GM10248 (cell line): ENCODE data around the gene SSTR5.

Experiments
- CTCF ChIA-PET: fragments of 300-600 bp; sonication (Branson Sonifier 250); formaldehyde crosslinking; extraction: SDS; loops from one replicate; lab custom pipeline; 2021; ENCODE audit warnings: antibody characterized with exemption; lab: Yijun Ruan, JAX
- POLR2A ChIA-PET: fragments of 350-650 bp; sonication (Branson Sonifier 250); formaldehyde crosslinking; extraction: SDS; loops from one replicate; lab custom pipeline; 2020; ENCODE audit warnings: antibody characterized with exemption; lab: Yijun Ruan, JAX
- DNase-seq: peaks from one replicate; pipeline ENCODE4 v3.0.0; 2012; ENCODE audit errors: extremely low spot score
- TF ChIP-seq, protein P1 (sequence below): IDR thresholded peaks from 2 replicates; pipeline ENCODE4 v1.5.1; 2012; ENCODE audit warnings: mild to moderate bottlenecking, low read depth; ENCODE audit errors: extremely low read depth, missing control alignments, control extremely low read depth

The SSTR5 gene

DNA sequence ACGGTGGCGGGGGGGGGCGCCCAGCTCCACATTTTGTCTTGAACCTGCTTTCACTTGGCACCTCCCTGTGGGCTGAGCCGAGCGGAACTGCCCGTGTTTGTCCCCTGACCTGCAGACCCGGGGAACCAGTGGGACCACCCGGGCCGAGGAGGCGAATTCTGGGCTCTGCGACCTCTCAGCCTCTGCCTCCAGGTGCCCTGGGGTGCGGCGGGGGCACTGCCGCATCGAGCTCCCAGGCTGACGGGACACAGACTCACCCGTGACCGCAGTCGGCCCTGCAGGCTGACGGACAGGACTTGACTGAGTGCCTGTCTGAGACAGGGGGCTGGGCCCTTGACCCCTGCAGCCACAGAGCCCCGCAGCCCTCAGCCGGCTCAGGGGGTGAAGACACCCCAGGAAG, 34.6 kb downstream of the SSTR5 start:
- DNase-seq = no peak
- TF ChIP-seq, protein P1, sequence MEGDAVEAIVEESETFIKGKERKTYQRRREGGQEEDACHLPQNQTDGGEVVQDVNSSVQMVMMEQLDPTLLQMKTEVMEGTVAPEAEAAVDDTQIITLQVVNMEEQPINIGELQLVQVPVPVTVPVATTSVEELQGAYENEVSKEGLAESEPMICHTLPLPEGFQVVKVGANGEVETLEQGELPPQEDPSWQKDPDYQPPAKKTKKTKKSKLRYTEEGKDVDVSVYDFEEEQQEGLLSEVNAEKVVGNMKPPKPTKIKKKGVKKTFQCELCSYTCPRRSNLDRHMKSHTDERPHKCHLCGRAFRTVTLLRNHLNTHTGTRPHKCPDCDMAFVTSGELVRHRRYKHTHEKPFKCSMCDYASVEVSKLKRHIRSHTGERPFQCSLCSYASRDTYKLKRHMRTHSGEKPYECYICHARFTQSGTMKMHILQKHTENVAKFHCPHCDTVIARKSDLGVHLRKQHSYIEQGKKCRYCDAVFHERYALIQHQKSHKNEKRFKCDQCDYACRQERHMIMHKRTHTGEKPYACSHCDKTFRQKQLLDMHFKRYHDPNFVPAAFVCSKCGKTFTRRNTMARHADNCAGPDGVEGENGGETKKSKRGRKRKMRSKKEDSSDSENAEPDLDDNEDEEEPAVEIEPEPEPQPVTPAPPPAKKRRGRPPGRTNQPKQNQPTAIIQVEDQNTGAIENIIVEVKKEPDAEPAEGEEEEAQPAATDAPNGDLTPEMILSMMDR = no peak
- POLR2A ChIA-PET = no interaction called here
- CTCF ChIA-PET = no interaction called here

DNA sequence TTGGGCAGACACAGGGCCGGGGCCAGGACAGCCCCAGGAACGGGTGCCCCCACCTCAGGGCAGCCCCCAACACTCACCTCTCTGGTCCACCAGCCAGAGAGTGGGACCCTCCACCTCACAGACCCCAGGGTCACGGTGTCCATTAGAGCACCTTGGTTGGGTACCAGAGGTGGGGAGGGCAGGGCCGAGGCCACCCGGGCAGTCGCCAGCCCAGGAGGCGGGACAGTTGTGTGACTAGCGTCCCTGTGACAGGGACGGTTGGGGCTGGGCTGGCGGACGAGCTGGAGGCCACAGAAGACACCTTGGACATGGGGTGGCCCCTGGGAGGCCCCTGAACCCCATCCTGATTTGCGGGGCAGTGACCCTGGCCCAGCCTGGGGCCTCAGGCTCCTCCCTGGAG, 35.2 kb downstream of the SSTR5 start:
- TF ChIP-seq, protein P1 = no peak
- DNase-seq = no peak
- ChIA-PET POLR2A (no interaction called here), CTCF (no interaction called here)

DNA sequence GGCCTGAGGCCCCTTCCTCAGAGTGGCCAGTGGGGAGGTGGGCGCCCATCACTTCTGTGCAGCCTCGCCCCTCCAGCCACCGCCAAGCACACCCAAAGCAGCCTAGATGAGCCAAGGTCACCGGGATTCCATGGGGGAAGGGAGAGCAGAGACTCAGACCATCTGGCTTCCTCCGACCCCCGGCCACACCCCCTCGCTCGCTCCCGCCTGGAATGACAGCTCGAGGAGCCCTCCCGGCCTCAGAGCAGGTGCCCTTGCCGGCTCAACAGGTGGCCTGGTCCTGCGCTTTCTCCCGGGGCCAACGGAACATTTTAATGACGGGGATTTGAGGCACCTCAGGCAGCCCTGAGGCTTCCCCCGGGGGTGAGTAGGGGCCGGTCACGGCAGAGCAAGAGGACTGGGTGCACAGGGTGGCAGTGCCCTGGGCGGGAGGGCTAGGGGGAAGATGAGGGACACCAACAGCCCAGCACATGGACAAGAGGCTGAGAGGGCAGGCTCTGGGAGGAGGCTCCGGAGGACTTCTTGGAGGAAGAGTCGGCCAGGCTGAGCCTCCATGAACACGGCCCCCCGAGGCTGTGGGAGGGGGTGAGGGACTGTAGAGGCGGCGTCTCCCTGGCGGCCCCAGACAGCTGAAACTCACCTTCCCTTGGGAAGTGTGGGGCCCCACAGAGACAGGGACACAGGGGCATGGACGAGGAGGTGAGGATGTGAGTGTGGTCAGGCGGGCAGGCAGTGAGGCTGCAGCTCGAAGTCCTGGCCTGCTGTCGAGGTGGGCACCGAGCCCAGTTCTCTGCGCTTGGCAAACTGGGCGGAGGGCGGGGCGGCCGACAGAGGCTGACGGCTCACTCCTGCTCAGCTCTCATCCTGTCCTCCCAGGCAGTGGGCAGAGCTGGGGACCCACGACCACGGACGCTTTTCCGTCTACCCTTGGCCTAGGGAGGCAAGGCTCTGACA, 36.0 kb downstream of the SSTR5 start:
- no peak for DNase-seq
- CTCF ChIA-PET = no interaction called here
- POLR2A ChIA-PET = no interaction called here
- TF ChIP-seq, protein P1 = no peak

DNA sequence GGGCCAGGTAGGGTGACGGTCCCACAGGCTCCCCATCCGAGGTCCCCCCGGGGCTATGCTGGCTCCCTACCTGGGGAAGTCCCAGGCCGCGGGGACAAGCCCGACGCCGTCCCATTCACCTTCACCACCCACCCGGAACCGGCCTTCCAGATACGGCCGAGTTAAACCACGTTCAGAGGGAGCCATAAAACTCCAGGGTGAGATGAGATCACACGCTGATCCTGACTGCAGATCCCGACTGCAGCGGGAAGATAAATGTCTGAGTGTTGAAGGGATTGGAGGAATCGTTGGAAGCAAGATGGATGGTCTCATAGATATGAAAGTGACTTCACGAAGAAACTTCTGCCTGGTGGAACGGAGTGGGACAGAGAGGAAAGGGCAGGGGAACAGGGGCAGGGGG, 37.1 kb downstream of the SSTR5 start:
- POLR2A ChIA-PET = no interaction called here
- DNase-seq = no peak
- TF ChIP-seq, protein P1 = no peak
- CTCF ChIA-PET = no interaction called here

DNA sequence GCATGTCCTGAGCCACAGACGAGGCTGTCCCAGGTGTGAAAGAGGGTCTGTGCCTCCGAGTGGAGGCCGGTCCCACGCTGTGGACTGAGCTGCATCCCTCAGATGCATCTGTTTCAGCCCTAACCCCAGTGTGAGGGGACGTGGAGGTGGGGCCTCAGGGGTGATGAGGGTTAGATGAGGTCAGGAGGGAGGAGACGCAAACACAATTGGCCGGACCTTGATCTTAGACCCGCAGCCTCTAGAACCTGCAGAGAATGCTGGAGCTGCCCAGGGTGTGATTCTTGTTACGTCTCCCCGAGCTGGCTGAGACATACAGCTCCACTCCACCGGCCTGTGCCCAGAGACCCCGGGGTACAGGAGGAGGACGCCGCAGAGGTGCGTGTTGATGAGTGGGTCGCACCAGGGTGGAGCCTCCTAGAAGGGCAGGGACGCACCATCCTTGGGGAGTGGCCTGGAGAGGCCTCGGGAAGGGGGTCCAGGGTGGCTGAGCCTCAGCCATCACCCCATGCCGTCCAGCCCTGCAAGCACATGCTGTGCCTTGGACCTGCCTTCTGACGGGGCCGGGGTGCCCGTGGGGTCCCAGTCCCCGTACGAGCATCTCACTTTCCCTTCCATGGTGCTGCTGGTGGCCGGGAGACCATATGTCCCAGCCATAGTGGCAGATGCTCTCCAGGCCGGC, 40.1 kb downstream of the SSTR5 start:
- TF ChIP-seq, protein P1 = no peak
- POLR2A ChIA-PET = no interaction called here
- CTCF ChIA-PET = interaction anchor here (1.8 kb wide), 1 partner anchor 9 kb away, joined by 5 read pairs; no protein-coding TSS in a partner anchor
- no peak for DNase-seq

DNA sequence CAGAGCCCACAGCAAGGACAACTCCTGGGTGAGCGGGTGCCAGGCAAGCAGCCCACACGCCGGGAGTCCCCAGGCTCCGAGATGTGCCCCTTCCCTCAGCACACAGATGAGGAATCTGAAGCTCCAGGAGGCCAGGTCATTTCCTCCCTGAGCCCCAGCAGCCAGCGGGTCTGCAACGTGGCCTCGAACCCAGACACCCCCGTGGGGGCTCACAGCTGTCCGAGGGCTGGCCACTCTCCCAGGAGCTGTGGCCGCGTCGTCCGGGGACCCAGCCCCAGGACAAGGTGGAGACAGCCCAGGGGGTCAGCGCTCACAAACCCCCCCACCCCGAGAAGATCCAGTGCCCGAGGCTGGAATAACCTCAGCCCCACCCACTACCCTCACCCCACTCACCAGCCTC, 40.9 kb downstream of the SSTR5 start:
- POLR2A ChIA-PET = no interaction called here
- CTCF ChIA-PET = no interaction called here
- TF ChIP-seq, protein P1 = no peak
- DNase-seq = no peak
